ENCODE data around the gene PICALM. TPM values are rescaled to one million over a fixed set of nuclear protein-coding genes. Genes with fewer than 3 reads are reported as not detected.
"Not testable (repeated sequence)": the region's sequence is repeated elsewhere in the genome, so short reads cannot be mapped to it uniquely, and the experiment has no call there.

Gene PICALM
- total and polyA plus RNA-seq, 4 donors, result 94.5 to 486 (median 204) TPM

GRCh38 chr11:86108191-86108590 lies 39.3 kb upstream of the PICALM start:
- Histone ChIP-seq H3K4me3 (ENCODE audit: low read length in 2 of 2) (no peak overlapping the region), H3K27me3 (ENCODE audit: control insufficient read depth in 1 of 2, insufficient read depth in 2 of 2, low read length in 1 of 2) (no peaks in the 10 kb centered on the region), H3K27ac (ENCODE audit: low read depth in 1 of 2, low read length in 2 of 2) (no peak overlapping the region), H3K4me1 (ENCODE audit: control insufficient read depth in 1 of 2, insufficient read depth in 2 of 2, low read length in 2 of 2) (no peaks in the 10 kb centered on the region), H3K9me3 (ENCODE audit: control insufficient read depth, low read length) (no peaks in the 10 kb centered on the region), H3K36me3 (ENCODE audit: control insufficient read depth in 1 of 2, insufficient read depth in 2 of 2, low read length in 1 of 2) (no peaks in the 10 kb centered on the region)
- no peak for DNase-seq
- intact Hi-C loops (cut with DNase I), result no loop called here
- WGBS, 2 donors, result 88 to 89% methylated on average over 3 of the region's 3 CpGs
- no peak for ATAC-seq (ENCODE audit: low FRiP score)

GRCh38 chr11:86106916-86107315 lies 38.0 kb upstream of the PICALM start:
- 41 to 42% methylated on average over 2 of the region's 2 CpGs for WGBS, 2 donors
- ATAC-seq (ENCODE audit: low FRiP score) (no peak), DNase-seq (no peak)
- no peaks in the 10 kb centered on the region for H3K9me3 ChIP-seq (ENCODE audit: control insufficient read depth, low read length)
- intact Hi-C loops (cut with DNase I), result no loop called here
- H3K4me3 ChIP-seq (ENCODE audit: low read length in 2 of 2), result no peak overlapping the region
- peaks cover 0 to 2% of the 10 kb centered on the region in 2 donors for H3K4me1 ChIP-seq (ENCODE audit: control insufficient read depth in 1 of 2, insufficient read depth in 2 of 2, low read length in 2 of 2)
- no peaks in the 10 kb centered on the region for H3K27me3 ChIP-seq (ENCODE audit: control insufficient read depth in 1 of 2, insufficient read depth in 2 of 2, low read length in 1 of 2)
- no peak overlapping the region for H3K27ac ChIP-seq (ENCODE audit: low read depth in 1 of 2, low read length in 2 of 2)
- H3K36me3 ChIP-seq (ENCODE audit: control insufficient read depth in 1 of 2, insufficient read depth in 2 of 2, low read length in 1 of 2), result no peaks in the 10 kb centered on the region

GRCh38 chr11:86106031-86106430 lies 37.1 kb upstream of the PICALM start:
- DNase-seq; H3K4me1 ChIP-seq (ENCODE audit: control insufficient read depth in 1 of 2, insufficient read depth in 2 of 2, low read length in 2 of 2); H3K9me3 ChIP-seq (ENCODE audit: control insufficient read depth, low read length); ATAC-seq (ENCODE audit: low FRiP score); H3K4me3 ChIP-seq (ENCODE audit: low read length in 2 of 2); H3K27me3 ChIP-seq (ENCODE audit: control insufficient read depth in 1 of 2, insufficient read depth in 2 of 2, low read length in 1 of 2); H3K27ac ChIP-seq (ENCODE audit: low read depth in 1 of 2, low read length in 2 of 2); H3K36me3 ChIP-seq (ENCODE audit: control insufficient read depth in 1 of 2, insufficient read depth in 2 of 2, low read length in 1 of 2); intact Hi-C loops (cut with DNase I): not testable (repeated sequence)
- 96 to 98% methylated on average over 3 of the region's 3 CpGs for WGBS, 2 donors

- H3K4me1 ChIP-seq (ENCODE audit: control insufficient read depth in 1 of 2, insufficient read depth in 2 of 2, low read length in 2 of 2); ATAC-seq (ENCODE audit: low FRiP score); H3K27ac ChIP-seq (ENCODE audit: low read depth in 1 of 2, low read length in 2 of 2); H3K36me3 ChIP-seq (ENCODE audit: control insufficient read depth in 1 of 2, insufficient read depth in 2 of 2, low read length in 1 of 2); H3K27me3 ChIP-seq (ENCODE audit: control insufficient read depth in 1 of 2, insufficient read depth in 2 of 2, low read length in 1 of 2); H3K9me3 ChIP-seq (ENCODE audit: control insufficient read depth, low read length); H3K4me3 ChIP-seq (ENCODE audit: low read length in 2 of 2); intact Hi-C loops (cut with DNase I); DNase-seq: not testable (repeated sequence)
- 100% methylated on average over 1 of the region's 2 CpGs; no CpG with 5 or more reads in 1 of the 2 donors for WGBS, 2 donors
Observed at GRCh38 chr11:86105601-86106000, 36.7 kb upstream of the PICALM start.

GRCh38 chr11:86103808-86104207 lies 34.9 kb upstream of the PICALM start:
- DNase-seq (no peak), ATAC-seq (ENCODE audit: low FRiP score) (no peak)
- WGBS, 2 donors, result 87 to 93% methylated on average over 1 of the region's 1 CpG
- Histone ChIP-seq H3K4me3 (ENCODE audit: low read length in 2 of 2) (no peak overlapping the region), H3K36me3 (ENCODE audit: control insufficient read depth in 1 of 2, insufficient read depth in 2 of 2, low read length in 1 of 2) (no peaks in the 10 kb centered on the region), H3K9me3 (ENCODE audit: control insufficient read depth, low read length) (no peaks in the 10 kb centered on the region), H3K4me1 (ENCODE audit: control insufficient read depth in 1 of 2, insufficient read depth in 2 of 2, low read length in 2 of 2) (peaks cover 0 to 2% of the 10 kb centered on the region in 2 donors), H3K27me3 (ENCODE audit: control insufficient read depth in 1 of 2, insufficient read depth in 2 of 2, low read length in 1 of 2) (no peaks in the 10 kb centered on the region), H3K27ac (ENCODE audit: low read depth in 1 of 2, low read length in 2 of 2) (no peak overlapping the region)
- intact Hi-C loops (cut with DNase I), result no loop called here

GRCh38 chr11:86101941-86102407 lies 33.1 kb upstream of the PICALM start:
- peaks cover 0 to 2% of the 10 kb centered on the region in 2 donors for H3K4me1 ChIP-seq (ENCODE audit: control insufficient read depth in 1 of 2, insufficient read depth in 2 of 2, low read length in 2 of 2)
- H3K36me3 ChIP-seq (ENCODE audit: control insufficient read depth in 1 of 2, insufficient read depth in 2 of 2, low read length in 1 of 2), result no peaks in the 10 kb centered on the region
- H3K27ac ChIP-seq (ENCODE audit: low read depth in 1 of 2, low read length in 2 of 2), result no peak overlapping the region
- intact Hi-C loops (cut with DNase I), result no loop called here
- WGBS, 2 donors, result 50% methylated on average over 3 of the region's 3 CpGs
- H3K4me3 ChIP-seq (ENCODE audit: low read length in 2 of 2), result no peak overlapping the region
- DNase-seq (no peak), ATAC-seq (ENCODE audit: low FRiP score) (no peak)
- no peaks in the 10 kb centered on the region for H3K9me3 ChIP-seq (ENCODE audit: control insufficient read depth, low read length)
- H3K27me3 ChIP-seq (ENCODE audit: control insufficient read depth in 1 of 2, insufficient read depth in 2 of 2, low read length in 1 of 2), result no peaks in the 10 kb centered on the region

GRCh38 chr11:86101493-86101892 lies 32.6 kb upstream of the PICALM start:
- peaks cover 0 to 2% of the 10 kb centered on the region in 2 donors for H3K4me1 ChIP-seq (ENCODE audit: control insufficient read depth in 1 of 2, insufficient read depth in 2 of 2, low read length in 2 of 2)
- no peaks in the 10 kb centered on the region for H3K27me3 ChIP-seq (ENCODE audit: control insufficient read depth in 1 of 2, insufficient read depth in 2 of 2, low read length in 1 of 2)
- DNase-seq (no peak), ATAC-seq (ENCODE audit: low FRiP score) (no peak)
- no peak overlapping the region for H3K27ac ChIP-seq (ENCODE audit: low read depth in 1 of 2, low read length in 2 of 2)
- H3K36me3 ChIP-seq (ENCODE audit: control insufficient read depth in 1 of 2, insufficient read depth in 2 of 2, low read length in 1 of 2), result no peaks in the 10 kb centered on the region
- no peaks in the 10 kb centered on the region for H3K9me3 ChIP-seq (ENCODE audit: control insufficient read depth, low read length)
- WGBS, 2 donors, result 89% methylated on average over 5 of the region's 5 CpGs
- intact Hi-C loops (cut with DNase I), result no loop called here
- no peak overlapping the region for H3K4me3 ChIP-seq (ENCODE audit: low read length in 2 of 2)

- intact Hi-C loops (cut with DNase I), result no loop called here
- Histone ChIP-seq H3K9me3 (ENCODE audit: control insufficient read depth, low read length) (no peaks in the 10 kb centered on the region), H3K36me3 (ENCODE audit: control insufficient read depth in 1 of 2, insufficient read depth in 2 of 2, low read length in 1 of 2) (no peaks in the 10 kb centered on the region), H3K27ac (ENCODE audit: low read depth in 1 of 2, low read length in 2 of 2) (no peak overlapping the region), H3K27me3 (ENCODE audit: control insufficient read depth in 1 of 2, insufficient read depth in 2 of 2, low read length in 1 of 2) (no peaks in the 10 kb centered on the region), H3K4me3 (ENCODE audit: low read length in 2 of 2) (no peak overlapping the region), H3K4me1 (ENCODE audit: control insufficient read depth in 1 of 2, insufficient read depth in 2 of 2, low read length in 2 of 2) (peaks cover 0 to 2% of the 10 kb centered on the region in 2 donors)
- ATAC-seq (ENCODE audit: low FRiP score) (no peak), DNase-seq (no peak)
- WGBS, 2 donors, result 93 to 94% methylated on average over 4 of the region's 4 CpGs
Observed at GRCh38 chr11:86099874-86100273, 31.0 kb upstream of the PICALM start.

GRCh38 chr11:86097980-86098379 lies 29.1 kb upstream of the PICALM start:
- H3K36me3 ChIP-seq (ENCODE audit: control insufficient read depth in 1 of 2, insufficient read depth in 2 of 2, low read length in 1 of 2), result no peaks in the 10 kb centered on the region
- intact Hi-C loops (cut with DNase I), result no loop called here
- DNase-seq, result no peak
- 95 to 97% methylated on average over 1 of the region's 1 CpG for WGBS, 2 donors
- no peaks in the 10 kb centered on the region for H3K27me3 ChIP-seq (ENCODE audit: control insufficient read depth in 1 of 2, insufficient read depth in 2 of 2, low read length in 1 of 2)
- peaks cover 0 to 2% of the 10 kb centered on the region in 2 donors for H3K4me1 ChIP-seq (ENCODE audit: control insufficient read depth in 1 of 2, insufficient read depth in 2 of 2, low read length in 2 of 2)
- H3K27ac ChIP-seq (ENCODE audit: low read depth in 1 of 2, low read length in 2 of 2), result no peak overlapping the region
- ATAC-seq (ENCODE audit: low FRiP score), result no peak
- no peaks in the 10 kb centered on the region for H3K9me3 ChIP-seq (ENCODE audit: control insufficient read depth, low read length)
- no peak overlapping the region for H3K4me3 ChIP-seq (ENCODE audit: low read length in 2 of 2)
